Stimulated activated naive CD8-positive, alpha-beta T cell treated with anti-CD3 and anti-CD28 coated beads, Interleukin-15, Interleukin-2, amounts not matched to agents 100 ng/mL and 50 ng/mL, for 24 hours (primary cell): Measurements from ENCODE around the gene ETDA.
A peak's percentile ranks its signal among the peaks of the same experiment; 100 is the strongest.
"Not testable (repeated sequence)": the region's sequence is repeated elsewhere in the genome, so short reads cannot be mapped to it uniquely, and the experiment has no call there.

Experiments
- H3K27ac Mint-ChIP-seq: one replicate; pipeline ENCODE4 v1.8.0; 2021; ENCODE audit warnings: mild to moderate bottlenecking, mixed read lengths
- H3K27me3 Mint-ChIP-seq: one replicate; pipeline ENCODE4 v1.8.0; 2021; ENCODE audit warnings: mixed read lengths
- H3K36me3 Mint-ChIP-seq: one replicate; pipeline ENCODE4 v1.8.0; 2021; ENCODE audit warnings: low read depth, mixed read lengths
- H3K4me1 Mint-ChIP-seq: one replicate; pipeline ENCODE4 v1.8.0; 2021; ENCODE audit warnings: low read depth, mixed read lengths
- H3K4me3 Mint-ChIP-seq: one replicate; pipeline ENCODE4 v1.8.0; 2021; ENCODE audit warnings: mild to moderate bottlenecking, mixed read lengths
- H3K9me3 Mint-ChIP-seq: one replicate; pipeline ENCODE4 v1.8.0; 2021; ENCODE audit warnings: mixed read lengths

ETDA gene

GRCh38 chrX:135252011-135252518 is at the start of gene ETDA:
ETDA (plus strand) TSS chrX:135252061; CDS start chrX:135253277, 1,216 bp downstream.
- not testable (repeated sequence) for H3K36me3 Mint-ChIP-seq, H3K4me1 Mint-ChIP-seq, H3K27me3 Mint-ChIP-seq, H3K9me3 Mint-ChIP-seq, H3K4me3 Mint-ChIP-seq, H3K27ac Mint-ChIP-seq

GRCh38 chrX:135206427-135206826 is 45.4 kb upstream of the ETDA start:
- H3K27me3 Mint-ChIP-seq, result peaks cover 29% of the 10 kb centered on the region
- H3K27ac Mint-ChIP-seq, H3K4me3 Mint-ChIP-seq, H3K9me3 Mint-ChIP-seq, H3K4me1 Mint-ChIP-seq, H3K36me3 Mint-ChIP-seq: not testable (repeated sequence)

- no peak overlapping the region for H3K4me3 Mint-ChIP-seq
- no peak overlapping the region for H3K27ac Mint-ChIP-seq
- H3K27me3 Mint-ChIP-seq, result peaks cover 10% of the 10 kb centered on the region
- no peaks in the 10 kb centered on the region for H3K9me3 Mint-ChIP-seq
- peaks cover 8% of the 10 kb centered on the region for H3K4me1 Mint-ChIP-seq
- no peaks in the 10 kb centered on the region for H3K36me3 Mint-ChIP-seq
These were observed 38.5 kb upstream of the ETDA start for GRCh38 chrX:135213200-135213844.

- H3K36me3 Mint-ChIP-seq, H3K4me1 Mint-ChIP-seq, H3K9me3 Mint-ChIP-seq, H3K27me3 Mint-ChIP-seq, H3K27ac Mint-ChIP-seq, H3K4me3 Mint-ChIP-seq: not testable (repeated sequence)
These were observed 5.9 kb upstream of the ETDA start for GRCh38 chrX:135245989-135246388.

- not testable (repeated sequence) for H3K27me3 Mint-ChIP-seq, H3K27ac Mint-ChIP-seq, H3K4me1 Mint-ChIP-seq, H3K36me3 Mint-ChIP-seq, H3K4me3 Mint-ChIP-seq, H3K9me3 Mint-ChIP-seq
These were observed 4.3 kb downstream of the ETDA start for GRCh38 chrX:135256087-135256684.

- Mint-ChIP-seq H3K9me3 (no peaks in the 10 kb centered on the region), H3K4me1 (no peaks in the 10 kb centered on the region), H3K27ac (no peak overlapping the region), H3K4me3 (no peak overlapping the region), H3K27me3 (no peaks in the 10 kb centered on the region), H3K36me3 (no peaks in the 10 kb centered on the region)
These were observed 5.1 kb downstream of the ETDA start for GRCh38 chrX:135256923-135257322.

GRCh38 chrX:135257469-135257868 is 5.6 kb downstream of the ETDA start:
- H3K27ac Mint-ChIP-seq, result no peak overlapping the region
- no peaks in the 10 kb centered on the region for H3K27me3 Mint-ChIP-seq
- no peaks in the 10 kb centered on the region for H3K36me3 Mint-ChIP-seq
- no peaks in the 10 kb centered on the region for H3K9me3 Mint-ChIP-seq
- H3K4me1 Mint-ChIP-seq, result no peaks in the 10 kb centered on the region
- no peak overlapping the region for H3K4me3 Mint-ChIP-seq

GRCh38 chrX:135260976-135261375 is 9.1 kb downstream of the ETDA start:
- H3K4me3 Mint-ChIP-seq, H3K9me3 Mint-ChIP-seq: not testable (repeated sequence)

GRCh38 chrX:135263376-135263775 is 11.5 kb downstream of the ETDA start:
- H3K4me3 Mint-ChIP-seq, H3K27me3 Mint-ChIP-seq: not testable (repeated sequence)

More at GRCh38 chrX:135260976-135261375, 9.1 kb downstream of the ETDA start:
- H3K4me1 Mint-ChIP-seq, H3K36me3 Mint-ChIP-seq, H3K27me3 Mint-ChIP-seq, H3K27ac Mint-ChIP-seq: not testable (repeated sequence)

GRCh38 chrX:135264206-135264605 is 12.3 kb downstream of the ETDA start:
- no peaks in the 10 kb centered on the region for H3K4me1 Mint-ChIP-seq
- no peak overlapping the region for H3K4me3 Mint-ChIP-seq
- H3K27me3 Mint-ChIP-seq, result no peaks in the 10 kb centered on the region
- no peaks in the 10 kb centered on the region for H3K36me3 Mint-ChIP-seq
- peaks cover 8% of the 10 kb centered on the region for H3K9me3 Mint-ChIP-seq
- H3K27ac Mint-ChIP-seq, result no peak overlapping the region

More at GRCh38 chrX:135263376-135263775, 11.5 kb downstream of the ETDA start:
- H3K9me3 Mint-ChIP-seq, H3K27ac Mint-ChIP-seq, H3K36me3 Mint-ChIP-seq, H3K4me1 Mint-ChIP-seq: not testable (repeated sequence)

- H3K4me1 Mint-ChIP-seq, result no peaks in the 10 kb centered on the region
- H3K4me3 Mint-ChIP-seq, result no peak overlapping the region
- H3K9me3 Mint-ChIP-seq, result peaks cover 9% of the 10 kb centered on the region
- H3K27me3 Mint-ChIP-seq, result no peaks in the 10 kb centered on the region
- no peak overlapping the region for H3K27ac Mint-ChIP-seq
- no peaks in the 10 kb centered on the region for H3K36me3 Mint-ChIP-seq
These were observed 21.3 kb downstream of the ETDA start for GRCh38 chrX:135273162-135273561.

- no peaks in the 10 kb centered on the region for H3K4me1 Mint-ChIP-seq
- H3K27me3 Mint-ChIP-seq, result no peaks in the 10 kb centered on the region
- H3K4me3 Mint-ChIP-seq, result no peak overlapping the region
- no peaks in the 10 kb centered on the region for H3K36me3 Mint-ChIP-seq
- peaks cover 20% of the 10 kb centered on the region for H3K9me3 Mint-ChIP-seq
- H3K27ac Mint-ChIP-seq, result no peak overlapping the region
These were observed 24.1 kb downstream of the ETDA start for GRCh38 chrX:135275973-135276372.

GRCh38 chrX:135287266-135287823 is 35.5 kb downstream of the ETDA start:
- Mint-ChIP-seq H3K36me3 (peaks cover 45% of the 10 kb centered on the region), H3K4me3 (no peak overlapping the region), H3K27ac (no peak overlapping the region), H3K9me3 (peaks cover 12% of the 10 kb centered on the region), H3K27me3 (no peaks in the 10 kb centered on the region), H3K4me1 (no peaks in the 10 kb centered on the region)

GRCh38 chrX:135295238-135295943 is 43.5 kb downstream of the ETDA start:
- peaks cover 20% of the 10 kb centered on the region for H3K36me3 Mint-ChIP-seq
- peak overlapping the region; percentile 67 for H3K27ac Mint-ChIP-seq
- no peaks in the 10 kb centered on the region for H3K27me3 Mint-ChIP-seq
- H3K4me3 Mint-ChIP-seq, result peak overlapping the region; percentile 84
- peaks cover 28% of the 10 kb centered on the region for H3K4me1 Mint-ChIP-seq
- H3K9me3 Mint-ChIP-seq, result peaks cover 5% of the 10 kb centered on the region

- H3K36me3 Mint-ChIP-seq, result peaks cover 15% of the 10 kb centered on the region
- no peaks in the 10 kb centered on the region for H3K27me3 Mint-ChIP-seq
- peaks cover 28% of the 10 kb centered on the region for H3K4me1 Mint-ChIP-seq
- H3K9me3 Mint-ChIP-seq, result peaks cover 1% of the 10 kb centered on the region
- H3K4me3 Mint-ChIP-seq, result peak overlapping the region; percentile 84
- peak overlapping the region; percentile 67 for H3K27ac Mint-ChIP-seq
These were observed 44.1 kb downstream of the ETDA start for GRCh38 chrX:135295944-135296305.
